GM10248 (cell line): ENCODE results near the gene STAB2.

Source experiments
- CTCF ChIA-PET: fragments of 300-600 bp; sonication (Branson Sonifier 250); formaldehyde crosslinking; extraction: SDS; loops from one replicate; lab custom pipeline; 2021; ENCODE audit warnings: antibody characterized with exemption; lab: Yijun Ruan, JAX
- POLR2A ChIA-PET: fragments of 350-650 bp; sonication (Branson Sonifier 250); formaldehyde crosslinking; extraction: SDS; loops from one replicate; lab custom pipeline; 2020; ENCODE audit warnings: antibody characterized with exemption; lab: Yijun Ruan, JAX
- DNase-seq: peaks from one replicate; pipeline ENCODE4 v3.0.0; 2012; ENCODE audit errors: extremely low spot score
- CTCF ChIP-seq: IDR thresholded peaks from 2 replicates; pipeline ENCODE4 v1.5.1; 2012; ENCODE audit warnings: mild to moderate bottlenecking, low read depth; ENCODE audit errors: extremely low read depth, missing control alignments, control extremely low read depth

The STAB2 gene

GRCh38 chr12:103686026-103686425 is 99.0 kb downstream of the STAB2 start:
- DNase-seq: no peak
- CTCF ChIA-PET: interaction anchor here (1.1 to 1.4 kb wide), 2 partner anchors 13 to 15 kb away, joined by 3 read pairs; no protein-coding TSS in a partner anchor
- no peak for TF ChIP-seq CTCF
- POLR2A ChIA-PET: no interaction called here

GRCh38 chr12:103687253-103687652 is 100.2 kb downstream of the STAB2 start:
- no peak for TF ChIP-seq CTCF
- no peak for DNase-seq
- ChIA-PET POLR2A (no interaction called here), CTCF (interaction anchor here (0.9 kb wide), 1 partner anchor 9 kb away, joined by 3 read pairs; no protein-coding TSS in a partner anchor)

DNA sequence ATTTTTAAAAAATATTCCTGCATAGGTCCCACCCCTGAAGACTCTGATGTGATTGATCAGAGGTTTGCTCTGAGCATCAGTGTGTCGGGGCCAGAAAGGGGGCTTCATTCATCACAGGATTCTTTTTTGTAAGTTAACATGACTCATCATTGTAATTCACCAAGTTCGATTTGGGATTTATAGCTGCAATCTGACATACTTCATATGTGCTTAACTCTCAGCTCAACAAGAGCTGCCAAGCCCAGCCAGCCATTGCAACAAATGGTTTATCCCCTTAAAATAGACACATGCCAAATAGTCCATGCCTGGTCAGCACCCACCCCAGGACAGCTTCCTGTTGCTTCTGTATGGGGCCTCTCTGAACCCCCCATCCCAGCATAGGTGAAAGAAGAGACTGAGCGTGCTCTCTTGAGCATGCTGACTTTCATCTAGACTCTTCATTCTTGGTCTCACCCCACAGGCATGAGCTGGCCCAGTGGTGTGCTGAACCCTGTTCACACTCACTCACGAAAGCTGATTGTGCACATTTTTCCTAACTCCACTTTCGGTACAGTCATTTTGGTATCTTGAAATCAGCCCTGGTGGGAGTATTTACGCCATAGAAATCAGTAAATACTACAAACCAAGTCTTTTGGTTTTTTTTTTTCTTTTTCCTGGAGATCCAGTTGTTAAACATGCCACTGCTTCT is 101.4 kb downstream of the STAB2 start:
- CTCF ChIA-PET: interaction anchor here (1.5 to 2.1 kb wide), 2 partner anchors 56 to 66 kb away, joined by 3 to 4 read pairs; no protein-coding TSS in a partner anchor
- TF ChIP-seq CTCF: no peak
- POLR2A ChIA-PET: no interaction called here
- no peak for DNase-seq

- ChIA-PET POLR2A (no interaction called here), CTCF (no interaction called here)
- no peak for TF ChIP-seq CTCF
- no peak for DNase-seq
Observed at GRCh38 chr12:103690426-103690825, 103.4 kb downstream of the STAB2 start.

DNA sequence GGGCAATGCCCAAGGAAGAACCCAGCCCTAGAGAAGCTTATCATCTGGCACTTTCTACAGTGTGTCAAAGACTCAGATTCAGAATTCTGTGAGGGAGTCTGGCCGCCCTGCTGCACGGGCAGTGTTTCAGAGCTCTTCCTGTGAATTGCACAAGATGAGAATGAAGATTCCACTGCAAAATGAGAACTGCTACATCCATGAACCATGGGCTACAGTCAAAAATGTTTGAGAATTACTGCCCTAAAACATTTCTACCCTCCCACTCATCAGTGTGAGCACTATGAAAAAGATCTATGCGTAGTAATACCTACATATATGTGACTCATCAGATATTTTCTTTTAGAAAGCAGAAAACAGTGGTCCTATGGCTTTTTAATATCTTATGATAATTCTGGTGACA is 104.0 kb downstream of the STAB2 start:
- POLR2A ChIA-PET: no interaction called here
- CTCF ChIA-PET: no interaction called here
- no peak for DNase-seq

GRCh38 chr12:103696101-103696500 is 109.0 kb downstream of the STAB2 start:
- no peak for TF ChIP-seq CTCF
- DNase-seq: no peak
- ChIA-PET CTCF (interaction anchor here (1.0 to 1.1 kb wide), 2 partner anchors 9 to 64 kb away, joined by 3 read pairs; no protein-coding TSS in a partner anchor), POLR2A (no interaction called here)

More for the DNA sequence above, 104.0 kb downstream of the STAB2 start:
- TF ChIP-seq CTCF: no peak
